ENCODE data around the gene TAF4B.

Gene TAF4B

GRCh38 chr18:26210147-26210546, 16.1 kb upstream of the TAF4B start:
- Histone ChIP-seq H3K27ac (ENCODE audit: extremely low read depth, low read depth, low read length) (no peak overlapping the region), H3K36me3 (ENCODE audit: control insufficient read depth in 2 of 2, insufficient read depth in 1 of 2, low read length in 2 of 2) (no peaks in the 10 kb centered on the region), H3K4me1 (ENCODE audit: control insufficient read depth, insufficient read depth, low read length) (no peaks in the 10 kb centered on the region), H3K9me3 (ENCODE audit: control insufficient read depth, insufficient read depth, low read depth, low read length) (no peaks in the 10 kb centered on the region), H3K4me3 (ENCODE audit: low read depth, low read length) (no peak overlapping the region)
- POLR2A ChIA-PET: no interaction called here
- TF ChIP-seq MYNN (tag by site-specific recombination; IDR thresholded peaks at IDR 0.05; ENCODE audit: borderline replicate concordance): no peak
- TF ChIP-seq ZNF423 (tag by site-specific recombination; IDR thresholded peaks at IDR 0.05): no peak
- no peak for TF ChIP-seq ZBTB20 (tag by site-specific recombination; IDR thresholded peaks at IDR 0.05)
- no peak for TF ChIP-seq GLIS1 (tag by site-specific recombination; IDR thresholded peaks at IDR 0.05)
- no peak for TF ChIP-seq KLF17 (tag by site-specific recombination; IDR thresholded peaks at IDR 0.05)
- TF ChIP-seq ZNF2 (tag by site-specific recombination; IDR thresholded peaks at IDR 0.05): no peak
- TF ChIP-seq, protein P1, sequence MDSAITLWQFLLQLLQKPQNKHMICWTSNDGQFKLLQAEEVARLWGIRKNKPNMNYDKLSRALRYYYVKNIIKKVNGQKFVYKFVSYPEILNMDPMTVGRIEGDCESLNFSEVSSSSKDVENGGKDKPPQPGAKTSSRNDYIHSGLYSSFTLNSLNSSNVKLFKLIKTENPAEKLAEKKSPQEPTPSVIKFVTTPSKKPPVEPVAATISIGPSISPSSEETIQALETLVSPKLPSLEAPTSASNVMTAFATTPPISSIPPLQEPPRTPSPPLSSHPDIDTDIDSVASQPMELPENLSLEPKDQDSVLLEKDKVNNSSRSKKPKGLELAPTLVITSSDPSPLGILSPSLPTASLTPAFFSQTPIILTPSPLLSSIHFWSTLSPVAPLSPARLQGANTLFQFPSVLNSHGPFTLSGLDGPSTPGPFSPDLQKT (IDR thresholded peaks at IDR 0.05; ENCODE audit: borderline replicate concordance, low read depth, low read length): no peak
- TF ChIP-seq, protein P2, sequence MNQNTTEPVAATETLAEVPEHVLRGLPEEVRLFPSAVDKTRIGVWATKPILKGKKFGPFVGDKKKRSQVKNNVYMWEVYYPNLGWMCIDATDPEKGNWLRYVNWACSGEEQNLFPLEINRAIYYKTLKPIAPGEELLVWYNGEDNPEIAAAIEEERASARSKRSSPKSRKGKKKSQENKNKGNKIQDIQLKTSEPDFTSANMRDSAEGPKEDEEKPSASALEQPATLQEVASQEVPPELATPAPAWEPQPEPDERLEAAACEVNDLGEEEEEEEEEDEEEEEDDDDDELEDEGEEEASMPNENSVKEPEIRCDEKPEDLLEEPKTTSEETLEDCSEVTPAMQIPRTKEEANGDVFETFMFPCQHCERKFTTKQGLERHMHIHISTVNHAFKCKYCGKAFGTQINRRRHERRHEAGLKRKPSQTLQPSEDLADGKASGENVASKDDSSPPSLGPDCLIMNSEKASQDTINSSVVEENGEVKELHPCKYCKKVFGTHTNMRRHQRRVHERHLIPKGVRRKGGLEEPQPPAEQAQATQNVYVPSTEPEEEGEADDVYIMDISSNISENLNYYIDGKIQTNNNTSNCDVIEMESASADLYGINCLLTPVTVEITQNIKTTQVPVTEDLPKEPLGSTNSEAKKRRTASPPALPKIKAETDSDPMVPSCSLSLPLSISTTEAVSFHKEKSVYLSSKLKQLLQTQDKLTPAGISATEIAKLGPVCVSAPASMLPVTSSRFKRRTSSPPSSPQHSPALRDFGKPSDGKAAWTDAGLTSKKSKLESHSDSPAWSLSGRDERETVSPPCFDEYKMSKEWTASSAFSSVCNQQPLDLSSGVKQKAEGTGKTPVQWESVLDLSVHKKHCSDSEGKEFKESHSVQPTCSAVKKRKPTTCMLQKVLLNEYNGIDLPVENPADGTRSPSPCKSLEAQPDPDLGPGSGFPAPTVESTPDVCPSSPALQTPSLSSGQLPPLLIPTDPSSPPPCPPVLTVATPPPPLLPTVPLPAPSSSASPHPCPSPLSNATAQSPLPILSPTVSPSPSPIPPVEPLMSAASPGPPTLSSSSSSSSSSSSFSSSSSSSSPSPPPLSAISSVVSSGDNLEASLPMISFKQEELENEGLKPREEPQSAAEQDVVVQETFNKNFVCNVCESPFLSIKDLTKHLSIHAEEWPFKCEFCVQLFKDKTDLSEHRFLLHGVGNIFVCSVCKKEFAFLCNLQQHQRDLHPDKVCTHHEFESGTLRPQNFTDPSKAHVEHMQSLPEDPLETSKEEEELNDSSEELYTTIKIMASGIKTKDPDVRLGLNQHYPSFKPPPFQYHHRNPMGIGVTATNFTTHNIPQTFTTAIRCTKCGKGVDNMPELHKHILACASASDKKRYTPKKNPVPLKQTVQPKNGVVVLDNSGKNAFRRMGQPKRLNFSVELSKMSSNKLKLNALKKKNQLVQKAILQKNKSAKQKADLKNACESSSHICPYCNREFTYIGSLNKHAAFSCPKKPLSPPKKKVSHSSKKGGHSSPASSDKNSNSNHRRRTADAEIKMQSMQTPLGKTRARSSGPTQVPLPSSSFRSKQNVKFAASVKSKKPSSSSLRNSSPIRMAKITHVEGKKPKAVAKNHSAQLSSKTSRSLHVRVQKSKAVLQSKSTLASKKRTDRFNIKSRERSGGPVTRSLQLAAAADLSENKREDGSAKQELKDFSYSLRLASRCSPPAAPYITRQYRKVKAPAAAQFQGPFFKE (tag by site-specific recombination; IDR thresholded peaks at IDR 0.05; ENCODE audit: borderline replicate concordance): no peak
- CTCF ChIA-PET: interaction anchor here (0.7 kb wide), 1 partner anchor 13 kb away, joined by 5 read pairs; no protein-coding TSS in a partner anchor

DNA sequence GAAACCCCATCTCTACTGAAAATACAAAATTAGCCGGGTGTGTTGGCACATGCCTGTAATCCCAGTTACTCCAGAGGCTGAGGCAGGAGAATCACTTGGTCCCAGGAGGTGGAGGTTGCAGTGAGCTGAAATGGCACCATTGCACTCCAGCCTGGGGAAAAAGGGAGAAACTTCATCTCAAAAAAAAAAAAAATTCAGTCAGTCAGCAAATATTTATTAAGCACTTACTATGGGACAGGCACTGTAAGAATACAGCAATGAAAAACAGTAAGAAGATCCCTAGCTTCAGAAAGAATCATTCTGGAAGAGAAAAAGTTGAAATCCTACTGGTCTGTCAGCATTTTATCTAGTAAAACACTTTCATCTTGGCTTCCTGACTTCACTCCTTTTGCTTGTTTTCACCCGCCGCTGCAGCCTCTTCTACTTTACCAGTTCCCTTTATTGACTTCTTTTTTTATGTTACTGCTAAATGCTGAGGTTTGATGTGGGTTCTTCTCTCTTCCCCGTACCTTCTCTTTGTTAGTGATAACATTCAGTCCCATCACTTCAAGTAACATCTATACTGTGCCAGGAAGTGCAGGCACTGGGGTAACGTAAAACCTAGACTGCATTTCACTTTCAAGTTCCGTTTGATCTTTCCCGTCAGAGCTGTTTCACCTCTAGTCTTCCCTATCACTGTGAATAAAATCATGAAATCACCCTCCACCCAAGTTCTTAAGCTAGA, 10.8 kb upstream of the TAF4B start:
- H3K36me3 ChIP-seq (ENCODE audit: control insufficient read depth in 2 of 2, insufficient read depth in 1 of 2, low read length in 2 of 2): no peaks in the 10 kb centered on the region
- H3K4me3 ChIP-seq (ENCODE audit: low read depth, low read length): no peak overlapping the region
- CTCF ChIA-PET: interaction anchor here (0.6 kb wide), 1 partner anchor 434 kb away, joined by 3 read pairs; no protein-coding TSS in a partner anchor
- no peak overlapping the region for H3K27ac ChIP-seq (ENCODE audit: extremely low read depth, low read depth, low read length)
- POLR2A ChIA-PET: no interaction called here
- no peaks in the 10 kb centered on the region for H3K4me1 ChIP-seq (ENCODE audit: control insufficient read depth, insufficient read depth, low read length)
- no peaks in the 10 kb centered on the region for H3K9me3 ChIP-seq (ENCODE audit: control insufficient read depth, insufficient read depth, low read depth, low read length)
- TF ChIP-seq ZNF785 (tag by site-specific recombination; IDR thresholded peaks at IDR 0.05) (no peak), ZNF239 (tag by site-specific recombination; IDR thresholded peaks at IDR 0.05) (no peak)

DNA sequence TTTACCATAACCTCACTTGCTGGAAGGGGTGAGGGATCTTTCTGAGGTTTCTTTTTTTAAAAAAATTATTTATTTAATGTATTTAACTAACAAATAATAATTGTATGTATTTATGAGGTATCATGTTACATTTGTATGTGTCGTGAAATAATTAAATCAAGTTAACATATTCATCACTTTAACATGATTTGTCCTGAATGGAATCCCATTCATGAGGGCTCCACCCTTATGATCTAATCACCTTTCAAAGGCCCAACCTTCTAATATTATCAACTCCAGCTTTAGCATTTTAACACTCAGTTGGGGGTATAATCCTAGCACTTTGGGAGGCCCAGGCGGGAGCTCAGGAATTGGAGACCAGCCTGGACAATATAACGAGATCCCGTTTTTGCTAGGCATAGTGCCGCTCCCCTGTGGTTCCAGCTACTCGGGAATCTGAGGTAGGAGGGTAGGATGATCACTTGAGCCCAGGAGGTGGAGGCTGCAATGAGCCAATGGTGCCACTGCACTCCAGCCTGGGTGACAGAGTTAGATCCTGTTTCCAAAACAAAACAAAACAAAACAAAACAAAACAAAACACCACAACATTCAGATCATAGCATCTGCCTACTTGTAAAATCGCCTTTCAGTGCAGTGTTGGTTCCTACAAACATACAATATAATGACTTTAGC, 1.1 kb upstream of the TAF4B start:
- no peak overlapping the region for H3K4me3 ChIP-seq (ENCODE audit: low read depth, low read length)
- H3K4me1 ChIP-seq (ENCODE audit: control insufficient read depth, insufficient read depth, low read length): peaks cover 2% of the 10 kb centered on the region; the same call in 1 of the 2 replicates
- no peaks in the 10 kb centered on the region for H3K36me3 ChIP-seq (ENCODE audit: control insufficient read depth in 2 of 2, insufficient read depth in 1 of 2, low read length in 2 of 2)
- H3K9me3 ChIP-seq (ENCODE audit: control insufficient read depth, insufficient read depth, low read depth, low read length): no peaks in the 10 kb centered on the region
- no peak overlapping the region for H3K27ac ChIP-seq (ENCODE audit: extremely low read depth, low read depth, low read length)
- POLR2A ChIA-PET: interaction anchor here (0.9 kb wide), 1 partner anchor 12 kb away, joined by 3 read pairs; no protein-coding TSS in a partner anchor
- CTCF ChIA-PET: interaction anchor here (0.7 kb wide), 1 partner anchor 368 kb away, joined by 3 read pairs; no protein-coding TSS in a partner anchor
- TF ChIP-seq GLI2 (tag by site-specific recombination; IDR thresholded peaks at IDR 0.05; ENCODE audit: borderline replicate concordance, low read depth) (no peak), ZFP41 (tag by site-specific recombination; IDR thresholded peaks at IDR 0.05; ENCODE audit: borderline replicate concordance) (no peak), KLF1 (tag by site-specific recombination; IDR thresholded peaks at IDR 0.05) (0 out of 2 replicates have a peak, but pooled peaks have one; percentile 10)
- TF ChIP-seq, protein P3, sequence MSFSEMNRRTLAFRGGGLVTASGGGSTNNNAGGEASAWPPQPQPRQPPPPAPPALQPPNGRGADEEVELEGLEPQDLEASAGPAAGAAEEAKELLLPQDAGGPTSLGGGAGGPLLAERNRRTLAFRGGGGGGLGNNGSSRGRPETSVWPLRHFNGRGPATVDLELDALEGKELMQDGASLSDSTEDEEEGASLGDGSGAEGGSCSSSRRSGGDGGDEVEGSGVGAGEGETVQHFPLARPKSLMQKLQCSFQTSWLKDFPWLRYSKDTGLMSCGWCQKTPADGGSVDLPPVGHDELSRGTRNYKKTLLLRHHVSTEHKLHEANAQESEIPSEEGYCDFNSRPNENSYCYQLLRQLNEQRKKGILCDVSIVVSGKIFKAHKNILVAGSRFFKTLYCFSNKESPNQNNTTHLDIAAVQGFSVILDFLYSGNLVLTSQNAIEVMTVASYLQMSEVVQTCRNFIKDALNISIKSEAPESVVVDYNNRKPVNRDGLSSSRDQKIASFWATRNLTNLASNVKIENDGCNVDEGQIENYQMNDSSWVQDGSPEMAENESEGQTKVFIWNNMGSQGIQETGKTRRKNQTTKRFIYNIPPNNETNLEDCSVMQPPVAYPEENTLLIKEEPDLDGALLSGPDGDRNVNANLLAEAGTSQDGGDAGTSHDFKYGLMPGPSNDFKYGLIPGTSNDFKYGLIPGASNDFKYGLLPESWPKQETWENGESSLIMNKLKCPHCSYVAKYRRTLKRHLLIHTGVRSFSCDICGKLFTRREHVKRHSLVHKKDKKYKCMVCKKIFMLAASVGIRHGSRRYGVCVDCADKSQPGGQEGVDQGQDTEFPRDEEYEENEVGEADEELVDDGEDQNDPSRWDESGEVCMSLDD (tag by site-specific recombination; IDR thresholded peaks at IDR 0.05): 0 out of 2 replicates have a peak, but pooled peaks have one; percentile 44

Data from HEK293 (cell line).